Measurements from ENCODE around the gene SMYD2. TPM values are rescaled to one million over a fixed set of nuclear protein-coding genes. Genes with fewer than 3 reads are reported as not detected.

The SMYD2 gene
- total RNA-seq, 1 experiment from 2014 or later: 6.4 TPM

DNA sequence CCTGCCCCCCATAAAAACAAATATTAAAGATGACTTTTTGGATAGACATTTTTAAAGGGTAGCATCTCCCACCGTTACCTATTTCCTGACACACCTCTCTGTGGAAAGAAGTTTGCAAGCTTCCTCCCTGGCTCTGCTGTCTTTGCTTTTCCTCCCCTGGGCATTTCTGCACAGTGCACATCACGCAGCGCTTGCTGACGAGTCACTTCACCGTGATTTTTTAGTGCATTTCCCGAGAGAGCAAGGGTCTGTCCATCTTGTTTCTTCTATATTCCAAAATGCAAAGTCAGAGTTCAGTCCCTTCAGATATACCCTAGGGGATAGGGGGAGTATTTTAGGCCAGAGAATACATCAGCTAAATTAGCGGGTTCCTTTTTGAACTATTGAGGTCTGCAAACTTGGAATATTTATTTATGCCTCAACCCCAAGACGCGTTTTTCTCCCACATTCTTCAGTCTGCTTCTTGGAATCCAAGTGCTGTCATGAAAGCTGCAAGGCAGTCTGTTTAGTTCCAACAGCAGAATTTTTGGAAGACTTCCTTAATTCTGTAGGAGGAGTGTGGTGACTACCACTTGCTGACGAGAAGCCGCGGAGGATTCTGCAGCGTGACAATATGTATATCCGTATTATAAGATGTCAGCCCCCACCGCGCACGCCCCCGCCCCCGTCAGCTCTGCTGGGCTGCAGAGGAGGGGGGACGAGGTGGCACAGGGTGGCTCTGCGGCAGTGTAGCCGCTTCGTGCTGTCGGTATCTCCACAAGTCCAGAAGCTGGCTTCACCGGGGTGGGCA is 22.4 kb downstream of the SMYD2 start:
- POLR2A ChIA-PET: interaction anchor here (0.6 kb wide), 1 partner anchor 263 kb away, joined by 3 read pairs; no protein-coding TSS in a partner anchor
- CTCF ChIA-PET: interaction anchor here (1.1 to 1.7 kb wide), 3 partner anchors 14 to 30 kb away, joined by 3 to 4 read pairs (median 4); no protein-coding TSS in a partner anchor

DNA sequence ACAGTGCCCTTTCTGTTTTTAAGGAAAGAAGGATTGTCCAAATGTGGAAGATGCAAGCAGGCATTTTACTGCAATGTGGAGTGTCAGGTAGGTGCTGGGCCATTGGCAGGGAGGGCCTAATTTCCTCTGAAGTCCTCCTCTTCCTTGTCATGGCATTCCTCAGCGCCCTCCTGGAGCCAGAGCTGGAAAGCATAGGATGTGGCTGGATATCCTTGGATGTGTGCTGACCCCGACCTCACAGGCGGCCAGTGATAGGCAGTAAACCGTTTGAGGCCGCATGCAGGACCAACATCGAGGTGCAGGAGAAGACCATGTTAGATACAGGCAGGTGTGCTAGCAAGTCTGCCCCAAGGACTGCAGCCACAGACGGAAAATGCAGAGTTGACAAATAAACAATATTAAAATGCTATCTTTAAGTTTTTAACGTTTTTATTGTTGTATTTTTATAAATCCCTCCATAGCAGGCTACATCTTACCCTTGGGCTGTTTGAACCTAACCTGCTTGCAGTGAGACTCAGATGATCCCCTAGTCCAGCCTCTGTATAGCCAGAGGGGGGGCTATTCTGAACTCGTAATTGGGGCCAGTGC is 24.3 kb downstream of the SMYD2 start:
- Mint-ChIP-seq H3K4me1 (peaks cover 28% of the 10 kb centered on the region), H3K4me3 (no peak overlapping the region), H3K9me3 (peaks cover 3% of the 10 kb centered on the region), H3K27ac (no peak overlapping the region), H3K36me3 (peaks cover 3% of the 10 kb centered on the region; the same call in 1 of the 2 replicates), H3K27me3 (ENCODE audit: low read depth) (peaks cover 6% of the 10 kb centered on the region)
- ATAC-seq: peak; percentile 61
- CTCF ChIA-PET: interaction anchor here (1.2 to 1.6 kb wide), 3 partner anchors 12 to 44 kb away, joined by 5 to 9 read pairs (median 6); no protein-coding TSS in a partner anchor
- POLR2A ChIA-PET: no interaction called here
- DNase-seq (ENCODE audit: low spot score): no peak
- no peak for TF ChIP-seq ZNF671 (CRISPR knock-in tag; IDR thresholded peaks at IDR 0.05)
- no peak for TF ChIP-seq HMGA2 (CRISPR knock-in tag; IDR thresholded peaks at IDR 0.05)
- no peak for TF ChIP-seq CBFB (CRISPR knock-in tag; IDR thresholded peaks at IDR 0.05; ENCODE audit: low read depth)
- no peak for TF ChIP-seq NFATC4 (CRISPR knock-in tag; IDR thresholded peaks at IDR 0.05)
- TF ChIP-seq, protein P1, sequence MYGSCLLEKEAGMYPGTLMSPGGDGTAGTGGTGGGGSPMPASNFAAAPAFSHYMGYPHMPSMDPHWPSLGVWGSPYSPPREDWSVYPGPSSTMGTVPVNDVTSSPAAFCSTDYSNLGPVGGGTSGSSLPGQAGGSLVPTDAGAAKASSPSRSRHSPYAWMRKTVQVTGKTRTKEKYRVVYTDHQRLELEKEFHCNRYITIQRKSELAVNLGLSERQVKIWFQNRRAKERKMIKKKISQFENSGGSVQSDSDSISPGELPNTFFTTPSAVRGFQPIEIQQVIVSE (CRISPR knock-in tag; IDR thresholded peaks at IDR 0.05; ENCODE audit: borderline replicate concordance): no peak
- no peak for TF ChIP-seq ZSCAN18 (CRISPR knock-in tag; IDR thresholded peaks at IDR 0.05)
- TF ChIP-seq ZNF317 (CRISPR knock-in tag; IDR thresholded peaks at IDR 0.05; ENCODE audit: borderline replicate concordance, low read depth): no peak
- TF ChIP-seq, protein P2, sequence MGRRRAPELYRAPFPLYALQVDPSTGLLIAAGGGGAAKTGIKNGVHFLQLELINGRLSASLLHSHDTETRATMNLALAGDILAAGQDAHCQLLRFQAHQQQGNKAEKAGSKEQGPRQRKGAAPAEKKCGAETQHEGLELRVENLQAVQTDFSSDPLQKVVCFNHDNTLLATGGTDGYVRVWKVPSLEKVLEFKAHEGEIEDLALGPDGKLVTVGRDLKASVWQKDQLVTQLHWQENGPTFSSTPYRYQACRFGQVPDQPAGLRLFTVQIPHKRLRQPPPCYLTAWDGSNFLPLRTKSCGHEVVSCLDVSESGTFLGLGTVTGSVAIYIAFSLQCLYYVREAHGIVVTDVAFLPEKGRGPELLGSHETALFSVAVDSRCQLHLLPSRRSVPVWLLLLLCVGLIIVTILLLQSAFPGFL (CRISPR knock-in tag; IDR thresholded peaks at IDR 0.05; ENCODE audit: borderline replicate concordance): no peak
- no peak for TF ChIP-seq FOXJ3 (CRISPR knock-in tag; IDR thresholded peaks at IDR 0.05; ENCODE audit: borderline replicate concordance)
- TF ChIP-seq, protein P3, sequence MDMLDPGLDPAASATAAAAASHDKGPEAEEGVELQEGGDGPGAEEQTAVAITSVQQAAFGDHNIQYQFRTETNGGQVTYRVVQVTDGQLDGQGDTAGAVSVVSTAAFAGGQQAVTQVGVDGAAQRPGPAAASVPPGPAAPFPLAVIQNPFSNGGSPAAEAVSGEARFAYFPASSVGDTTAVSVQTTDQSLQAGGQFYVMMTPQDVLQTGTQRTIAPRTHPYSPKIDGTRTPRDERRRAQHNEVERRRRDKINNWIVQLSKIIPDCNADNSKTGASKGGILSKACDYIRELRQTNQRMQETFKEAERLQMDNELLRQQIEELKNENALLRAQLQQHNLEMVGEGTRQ (CRISPR knock-in tag; IDR thresholded peaks at IDR 0.05): no peak
- no peak for TF ChIP-seq MXD4 (CRISPR knock-in tag; IDR thresholded peaks at IDR 0.05; ENCODE audit: borderline replicate concordance)
- no peak for TF ChIP-seq ZNF396 (CRISPR knock-in tag; IDR thresholded peaks at IDR 0.05; ENCODE audit: borderline replicate concordance)
- TF ChIP-seq TP53 (CRISPR knock-in tag; IDR thresholded peaks at IDR 0.05): no peak
- TF ChIP-seq KAT7 (CRISPR knock-in tag; IDR thresholded peaks at IDR 0.05; ENCODE audit: borderline replicate concordance): no peak
- TF ChIP-seq GTF2I (CRISPR knock-in tag; conservative IDR thresholded peaks at IDR 0.05): no peak
- no peak for TF ChIP-seq GABPB1 (CRISPR knock-in tag; IDR thresholded peaks at IDR 0.05)
- TF ChIP-seq TEAD4 (CRISPR knock-in tag; IDR thresholded peaks at IDR 0.05): no peak

More for the DNA sequence above, 22.4 kb downstream of the SMYD2 start:
- Mint-ChIP-seq H3K36me3 (peaks cover 5% of the 10 kb centered on the region; the same call in 1 of the 2 replicates), H3K4me1 (peaks cover 20% of the 10 kb centered on the region), H3K27me3 (ENCODE audit: low read depth) (peaks cover 8% of the 10 kb centered on the region), H3K9me3 (peaks cover 5% of the 10 kb centered on the region), H3K27ac (no peak overlapping the region), H3K4me3 (no peak overlapping the region)
- no peak for DNase-seq (ENCODE audit: low spot score)
- TF ChIP-seq IRF1 (CRISPR knock-in tag; IDR thresholded peaks at IDR 0.05): no peak
- no peak for TF ChIP-seq ZNF512 (CRISPR knock-in tag; IDR thresholded peaks at IDR 0.05; ENCODE audit: borderline replicate concordance)
- no peak for TF ChIP-seq ZNF232 (CRISPR knock-in tag; IDR thresholded peaks at IDR 0.05)
- TF ChIP-seq GABPB1 (CRISPR knock-in tag; IDR thresholded peaks at IDR 0.05): no peak
- TF ChIP-seq, protein P1 (CRISPR knock-in tag; IDR thresholded peaks at IDR 0.05; ENCODE audit: borderline replicate concordance): no peak
- no peak for TF ChIP-seq ZNF121 (CRISPR knock-in tag; IDR thresholded peaks at IDR 0.05)
- no peak for TF ChIP-seq E2F5 (CRISPR knock-in tag; IDR thresholded peaks at IDR 0.05)
- ATAC-seq: no peak
